ENCODE data around the gene GXYLT2.

DNA sequence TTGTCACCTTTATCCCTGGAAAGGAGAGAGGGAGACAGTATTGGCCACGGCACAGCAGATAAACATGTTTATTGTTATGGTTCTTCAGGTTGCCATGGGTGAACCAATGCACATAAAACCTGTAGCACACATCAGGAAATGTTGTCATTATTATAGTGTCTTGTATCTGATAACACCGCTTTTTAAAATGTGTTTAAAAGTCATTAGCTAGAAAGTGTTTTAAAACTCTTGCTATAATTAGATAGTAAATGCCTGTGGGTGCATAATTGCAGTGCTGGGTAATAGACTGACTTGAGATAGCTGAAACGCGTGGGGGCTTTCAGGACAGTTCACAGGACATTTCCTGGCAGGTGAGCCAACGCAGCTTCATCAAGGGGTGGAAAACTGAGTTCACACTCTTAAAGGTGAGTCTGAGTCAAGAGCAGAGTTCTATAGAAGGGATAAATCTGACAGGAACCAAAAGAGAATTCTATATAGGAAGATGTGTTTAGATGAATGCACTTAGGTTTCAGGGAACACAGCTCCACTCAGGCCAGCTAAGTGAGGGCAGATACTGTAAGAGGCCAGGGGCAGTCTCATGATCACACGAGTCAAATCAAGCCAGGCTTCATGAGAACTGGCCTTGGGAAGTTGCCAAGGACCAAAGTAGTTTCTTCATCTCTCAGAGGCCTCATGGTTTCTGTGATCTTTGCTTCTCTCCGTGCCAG lies 73.1 kb downstream of the GXYLT2 start:
- TF ChIP-seq, protein P1, sequence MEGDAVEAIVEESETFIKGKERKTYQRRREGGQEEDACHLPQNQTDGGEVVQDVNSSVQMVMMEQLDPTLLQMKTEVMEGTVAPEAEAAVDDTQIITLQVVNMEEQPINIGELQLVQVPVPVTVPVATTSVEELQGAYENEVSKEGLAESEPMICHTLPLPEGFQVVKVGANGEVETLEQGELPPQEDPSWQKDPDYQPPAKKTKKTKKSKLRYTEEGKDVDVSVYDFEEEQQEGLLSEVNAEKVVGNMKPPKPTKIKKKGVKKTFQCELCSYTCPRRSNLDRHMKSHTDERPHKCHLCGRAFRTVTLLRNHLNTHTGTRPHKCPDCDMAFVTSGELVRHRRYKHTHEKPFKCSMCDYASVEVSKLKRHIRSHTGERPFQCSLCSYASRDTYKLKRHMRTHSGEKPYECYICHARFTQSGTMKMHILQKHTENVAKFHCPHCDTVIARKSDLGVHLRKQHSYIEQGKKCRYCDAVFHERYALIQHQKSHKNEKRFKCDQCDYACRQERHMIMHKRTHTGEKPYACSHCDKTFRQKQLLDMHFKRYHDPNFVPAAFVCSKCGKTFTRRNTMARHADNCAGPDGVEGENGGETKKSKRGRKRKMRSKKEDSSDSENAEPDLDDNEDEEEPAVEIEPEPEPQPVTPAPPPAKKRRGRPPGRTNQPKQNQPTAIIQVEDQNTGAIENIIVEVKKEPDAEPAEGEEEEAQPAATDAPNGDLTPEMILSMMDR (IDR thresholded peaks at IDR 0.05) = no peak
- TF ChIP-seq POLR2AphosphoS5 (IDR thresholded peaks at IDR 0.05) = no peak

All from prostate gland (tissue), 2 donors.